Measurements from ENCODE around the gene MYLK4. TPM values are rescaled to one million over a fixed set of nuclear protein-coding genes. Genes with fewer than 3 reads are reported as not detected.

Gene MYLK4
- total RNA-seq (2022; extraction: Qiagen RNA extraction; ENCODE audit: low read depth): 0.10 to 0.15 TPM (median 0.12 TPM) in 5 replicates

GRCh38 chr6:2750832-2751231 lies at the start of gene MYLK4:
Gene MYLK4, minus strand, starts transcription at chr6:2750922. Its CDS starts 1,628 bp downstream, at chr6:2749294.

GRCh38 chr6:2765166-2765895 lies 14.6 kb upstream of the MYLK4 start, which contains the start of gene WRNIP1:
Gene WRNIP1, plus strand, starts transcription at chr6:2765393. Its CDS starts 230 bp downstream, at chr6:2765623.

Other genes with a start within 250 kb of the MYLK4 start
- 36.5 to 43.9 TPM (median 42.7 TPM) in 5 replicates for gene WRNIP1, start 14.5 kb upstream of the MYLK4 start, total RNA-seq (2022; extraction: Qiagen RNA extraction; ENCODE audit: low read depth)
- 47.3 to 55.2 TPM (median 50.6 TPM) in 5 replicates for gene SERPINB1, start 90.9 kb upstream of the MYLK4 start, total RNA-seq (2022; extraction: Qiagen RNA extraction; ENCODE audit: low read depth)
- 9.7 to 13.1 TPM (median 13.0 TPM) in 5 replicates for gene SERPINB9, start 152.4 kb upstream of the MYLK4 start, total RNA-seq (2022; extraction: Qiagen RNA extraction; ENCODE audit: low read depth)
- gene SERPINB6, start 220.6 kb upstream of the MYLK4 start, total RNA-seq (2022; extraction: Qiagen RNA extraction; ENCODE audit: low read depth): 138 to 153 TPM (median 144 TPM) in 5 replicates
- gene NQO2, start 249.0 kb upstream of the MYLK4 start, total RNA-seq (2022; extraction: Qiagen RNA extraction; ENCODE audit: low read depth): 66.7 to 88.7 TPM (median 81.9 TPM) in 5 replicates